ENCODE measurements around the gene SCRT2.

DNA sequence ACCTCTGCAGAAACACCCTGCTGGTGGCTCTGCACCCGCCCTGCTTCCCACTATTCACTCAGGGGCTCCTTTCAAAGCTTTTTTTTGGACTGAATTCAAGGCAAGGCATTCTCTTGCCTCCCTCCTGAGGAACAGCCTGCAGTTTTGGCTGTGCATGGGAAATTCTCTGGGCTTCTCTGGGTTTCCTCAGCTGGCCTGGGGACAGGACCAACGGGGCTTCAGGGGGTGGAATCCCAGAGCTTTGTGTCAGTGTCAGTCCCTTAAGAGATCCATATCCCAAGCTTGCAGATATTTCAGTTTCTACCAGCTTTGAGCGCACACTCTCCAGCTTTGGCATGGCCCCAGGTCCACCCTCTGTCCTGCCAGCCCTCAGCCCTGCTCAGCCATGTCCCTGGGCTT, 2.0 kb downstream of the SCRT2 start:
- TF ChIP-seq POLR2A (IDR thresholded peaks at IDR 0.05; ENCODE audit: low read depth, low read length) (no peak), POLR2AphosphoS5 (IDR thresholded peaks at IDR 0.05; ENCODE audit: low read depth, low read length) (no peak), TAF1 (IDR thresholded peaks at IDR 0.05; ENCODE audit: low read depth, low read length) (no peak)

Data from GM12891 (cell line).